DOHH2 (cell line): Measurements from ENCODE around the gene GNB1L.

Source experiments
- H3F3A ChIP-seq: fragments of 200-600 bp; sonication (generic), shearing (Covaris generic); 2 replicates; pipeline ENCODE4 v1.6.0; 2016; ENCODE audit warnings: antibody characterized with exemption, mild to moderate bottlenecking; ENCODE audit not compliant: control insufficient read depth, insufficient read depth
- H3K27ac ChIP-seq: fragments of 200-600 bp; sonication (generic); 2 replicates; pipeline ENCODE4 v1.5.1; 2014; ENCODE audit warnings: low read depth, mild to moderate bottlenecking, low read length, moderate library complexity
- H3K27me3 ChIP-seq: fragments of 200-600 bp; sonication (generic); 2 replicates; pipeline ENCODE4 v1.6.1; 2014; ENCODE audit warnings: mild to moderate bottlenecking, low read length, mixed read lengths; ENCODE audit not compliant: control insufficient read depth
- H3K36me3 ChIP-seq: fragments of 200-600 bp; sonication (generic); 2 replicates; pipeline ENCODE4 v1.6.1; 2014; ENCODE audit warnings: mild to moderate bottlenecking, low read length, moderate library complexity, mixed read lengths; ENCODE audit not compliant: control insufficient read depth
- H3K4me1 ChIP-seq: fragments of 200-600 bp; sonication (generic); 2 replicates; pipeline ENCODE4 v1.6.1; 2014; ENCODE audit warnings: mild to moderate bottlenecking, low read length, mixed read lengths; ENCODE audit not compliant: control insufficient read depth
- H3K4me2 ChIP-seq: fragments of 200-600 bp; sonication (generic); 2 replicates; pipeline ENCODE4 v1.6.0; 2014; ENCODE audit warnings: mild to moderate bottlenecking, low read length, moderate library complexity
- H3K4me3 ChIP-seq: fragments of 200-600 bp; sonication (generic); 2 replicates; pipeline ENCODE4 v1.5.1; 2014; ENCODE audit warnings: mild to moderate bottlenecking, low read length, mixed read lengths
- H3K79me2 ChIP-seq: fragments of 200-600 bp; sonication (generic); 2 replicates; pipeline ENCODE4 v1.6.1; 2014; ENCODE audit warnings: mild to moderate bottlenecking, low read length, mixed read lengths; ENCODE audit not compliant: control insufficient read depth
- H3K9me2 ChIP-seq: fragments of 200-600 bp; sonication (generic); replicated peaks from 2 replicates; pipeline ENCODE4 v1.6.1; 2014; ENCODE audit warnings: mild to moderate bottlenecking, low read length, mixed read lengths; ENCODE audit not compliant: control insufficient read depth
- H3K9me3 ChIP-seq: fragments of 200-600 bp; sonication (generic); 2 replicates; pipeline ENCODE4 v1.6.1; 2014; ENCODE audit warnings: antibody characterized with exemption, low read length, mixed read lengths; ENCODE audit not compliant: control insufficient read depth, insufficient read depth
- H4K20me1 ChIP-seq: fragments of 200-600 bp; sonication (generic); 2 replicates; pipeline ENCODE4 v1.6.0; 2014; ENCODE audit warnings: low read depth, mild to moderate bottlenecking, antibody characterized with exemption, low read length, moderate library complexity; ENCODE audit not compliant: control insufficient read depth, insufficient read depth
- EZH2phosphoT487 ChIP-seq: fragments of 200-600 bp; sonication (generic); IDR thresholded peaks from 2 replicates; pipeline ENCODE4 v1.6.1; 2017; ENCODE audit warnings: borderline replicate concordance, mild to moderate bottlenecking, antibody characterized with exemption, low read length, moderate library complexity, mixed read lengths
- TF ChIP-seq, protein P1 (sequence below): fragments of 200-600 bp; sonication (generic); IDR thresholded peaks from one replicate; pipeline ENCODE4 v1.5.1; 2014; ENCODE audit warnings: antibody characterized with exemption, mild to moderate bottlenecking, low read depth, low read length; ENCODE audit not compliant: poor library complexity, severe bottlenecking

The GNB1L gene

GRCh38 chr22:19820880-19821522 lies 33.7 kb downstream of the GNB1L start:
- Histone ChIP-seq H3K4me1 (no peaks in the 10 kb centered on the region), H3K79me2 (0 out of 2 replicates have a peak, but pooled peaks cover under 1% of the 10 kb centered on the region), H3K27me3 (no peaks in the 10 kb centered on the region), H3F3A (no peaks in the 10 kb centered on the region), H4K20me1 (no peaks in the 10 kb centered on the region), H3K4me3 (no peak overlapping the region), H3K27ac (no peak overlapping the region), H3K9me3 (no peaks in the 10 kb centered on the region), H3K4me2 (no peak overlapping the region), H3K9me2 (no peaks in the 10 kb centered on the region), H3K36me3 (no peaks in the 10 kb centered on the region)
- no peak for TF ChIP-seq EZH2phosphoT487
- TF ChIP-seq, protein P1, sequence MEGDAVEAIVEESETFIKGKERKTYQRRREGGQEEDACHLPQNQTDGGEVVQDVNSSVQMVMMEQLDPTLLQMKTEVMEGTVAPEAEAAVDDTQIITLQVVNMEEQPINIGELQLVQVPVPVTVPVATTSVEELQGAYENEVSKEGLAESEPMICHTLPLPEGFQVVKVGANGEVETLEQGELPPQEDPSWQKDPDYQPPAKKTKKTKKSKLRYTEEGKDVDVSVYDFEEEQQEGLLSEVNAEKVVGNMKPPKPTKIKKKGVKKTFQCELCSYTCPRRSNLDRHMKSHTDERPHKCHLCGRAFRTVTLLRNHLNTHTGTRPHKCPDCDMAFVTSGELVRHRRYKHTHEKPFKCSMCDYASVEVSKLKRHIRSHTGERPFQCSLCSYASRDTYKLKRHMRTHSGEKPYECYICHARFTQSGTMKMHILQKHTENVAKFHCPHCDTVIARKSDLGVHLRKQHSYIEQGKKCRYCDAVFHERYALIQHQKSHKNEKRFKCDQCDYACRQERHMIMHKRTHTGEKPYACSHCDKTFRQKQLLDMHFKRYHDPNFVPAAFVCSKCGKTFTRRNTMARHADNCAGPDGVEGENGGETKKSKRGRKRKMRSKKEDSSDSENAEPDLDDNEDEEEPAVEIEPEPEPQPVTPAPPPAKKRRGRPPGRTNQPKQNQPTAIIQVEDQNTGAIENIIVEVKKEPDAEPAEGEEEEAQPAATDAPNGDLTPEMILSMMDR: no peak

GRCh38 chr22:19819911-19820879 lies 34.5 kb downstream of the GNB1L start:
- Histone ChIP-seq H3K9me3 (no peaks in the 10 kb centered on the region), H3K4me2 (no peak overlapping the region)

DNA sequence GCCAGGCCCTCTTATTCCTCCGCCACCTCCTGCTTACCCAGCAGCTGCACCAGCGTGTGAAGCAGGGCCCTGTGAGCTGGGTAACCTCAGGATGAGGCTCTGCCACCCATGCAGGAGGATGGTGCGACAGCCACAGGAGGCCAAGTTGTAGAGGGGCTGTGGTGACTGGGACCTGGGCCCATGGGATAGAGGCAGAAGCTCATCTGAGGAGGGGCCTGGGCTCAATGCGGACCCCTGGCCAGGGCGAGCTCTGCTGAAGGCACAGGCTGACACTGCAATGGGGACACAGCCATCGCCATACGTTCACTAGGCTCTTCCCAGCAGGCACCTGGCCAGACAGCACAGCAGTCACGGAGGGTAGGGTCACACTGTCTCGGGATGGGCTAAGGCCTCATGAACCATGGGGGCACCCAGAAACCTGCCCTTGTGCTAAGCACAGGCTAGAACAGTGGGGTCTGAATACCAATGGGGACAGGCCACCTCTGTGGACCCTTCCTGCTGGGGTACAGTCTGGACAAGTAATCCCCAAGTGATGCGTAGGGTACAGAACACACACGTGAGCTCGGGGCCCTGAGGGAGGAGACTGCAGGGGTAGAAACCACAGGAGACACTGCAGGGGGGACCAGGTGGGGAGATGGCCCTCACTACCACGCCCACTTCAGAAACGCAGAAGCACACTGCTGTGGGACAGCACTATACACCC lies 35.3 kb downstream of the GNB1L start:
- Histone ChIP-seq H3K4me1 (no peaks in the 10 kb centered on the region), H3F3A (no peaks in the 10 kb centered on the region), H4K20me1 (no peaks in the 10 kb centered on the region), H3K27me3 (no peaks in the 10 kb centered on the region), H3K9me3 (no peaks in the 10 kb centered on the region), H3K9me2 (no peaks in the 10 kb centered on the region), H3K27ac (no peak overlapping the region), H3K4me3 (no peak overlapping the region), H3K36me3 (no peaks in the 10 kb centered on the region), H3K4me2 (no peak overlapping the region), H3K79me2 (no peaks in the 10 kb centered on the region)
- no peak for TF ChIP-seq EZH2phosphoT487
- TF ChIP-seq, protein P1: no peak

More at GRCh38 chr22:19819911-19820879, 34.5 kb downstream of the GNB1L start:
- TF ChIP-seq, protein P1: no peak
- no peak for TF ChIP-seq EZH2phosphoT487
- Histone ChIP-seq H4K20me1 (no peaks in the 10 kb centered on the region), H3K4me3 (no peak overlapping the region), H3K27ac (no peak overlapping the region), H3K4me1 (no peaks in the 10 kb centered on the region), H3K27me3 (no peaks in the 10 kb centered on the region), H3K9me2 (no peaks in the 10 kb centered on the region), H3K36me3 (no peaks in the 10 kb centered on the region), H3K79me2 (no peaks in the 10 kb centered on the region), H3F3A (no peaks in the 10 kb centered on the region)
